ENCODE data around the gene BCR. TPM values are rescaled to one million over a fixed set of nuclear protein-coding genes. Genes with fewer than 3 reads are reported as not detected.

The BCR gene
- total and polyA plus RNA-seq, 2 of the 8 experiments (the other 6 are each of a cell fraction or from before 2014, with no cell fraction given): 66.7 to 130 TPM

GRCh38 chr22:23214398-23214797 is 34.1 kb downstream of the BCR start (continued):
- no peak for TF ChIP-seq KDM4A (IDR thresholded peaks at IDR 0.05; ENCODE audit: low read depth, low read length, severe bottlenecking)
- TF ChIP-seq ATF2 (IDR thresholded peaks at IDR 0.05; ENCODE audit: low read length): no peak
- TF ChIP-seq EGR1 (IDR thresholded peaks at IDR 0.05; ENCODE audit: borderline replicate concordance, low read depth, low read length): no peak
- no peak for TF ChIP-seq GTF2F1 (IDR thresholded peaks at IDR 0.05; ENCODE audit: borderline replicate concordance, low read depth, low read length)
- TF ChIP-seq RNF2 (IDR thresholded peaks at IDR 0.05; ENCODE audit: borderline replicate concordance, low read depth, low read length, missing control alignments, poor library complexity, severe bottlenecking): no peak

Data from H1 (cell line).